GM18909 (cell line): ENCODE data around the gene SRGAP2C.
"Not testable (repeated sequence)": the region's sequence is repeated elsewhere in the genome, so short reads cannot be mapped to it uniquely, and the experiment has no call there.

Source experiments
- ATAC-seq: cut with Tn5 transposase; IDR thresholded peaks from one replicate; pipeline ENCODE4 v1.9.1; 2021; ENCODE audit warnings: mild to moderate bottlenecking; ENCODE audit not compliant: unreplicated experiment, poor library complexity

Gene SRGAP2C

DNA sequence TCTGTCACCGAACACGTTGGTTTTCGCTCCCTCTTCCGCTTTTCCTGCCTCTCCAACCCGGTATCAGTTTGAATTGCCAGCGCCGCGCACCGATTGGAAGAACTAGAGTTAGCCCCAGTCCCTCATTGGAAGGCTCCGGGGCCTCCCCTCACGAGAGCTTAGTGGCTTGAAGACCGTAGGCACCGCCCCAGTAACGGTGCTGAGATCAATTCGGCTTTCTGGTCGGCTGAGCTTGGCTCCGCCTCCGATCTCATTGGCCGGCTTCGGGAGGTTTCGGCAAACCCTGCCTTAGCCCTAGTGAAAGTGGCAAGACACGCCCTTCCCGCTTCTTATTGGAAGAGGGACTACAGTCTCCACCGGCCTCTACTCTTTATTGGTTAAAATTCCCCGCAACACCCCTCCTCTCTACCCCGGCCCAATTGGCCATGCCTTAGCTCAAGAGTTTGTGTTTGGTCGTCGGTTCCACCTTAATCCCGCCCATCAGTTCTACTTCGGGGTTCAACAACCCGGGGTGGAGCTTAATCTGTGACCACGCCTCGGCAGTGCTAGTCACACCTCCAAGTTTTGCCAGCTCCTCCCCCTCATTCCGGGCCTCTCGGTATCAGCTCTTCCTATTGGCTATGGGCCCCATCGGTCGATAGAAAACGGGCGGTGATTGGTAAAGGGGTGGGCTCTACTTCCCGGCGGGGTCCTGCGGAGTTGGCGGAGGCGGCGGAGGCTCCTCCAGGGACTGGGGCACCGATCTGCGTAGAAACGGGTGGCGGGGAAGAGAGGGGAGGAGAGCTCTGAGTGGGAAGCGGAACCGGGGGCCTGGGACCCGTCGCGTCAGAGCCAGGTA is at the start of gene SRGAP2C, which contains the start of gene FAM72B:
Gene SRGAP2C, plus strand, starts transcription at position 686 of the 838 bp plus-strand sequence. CDS start 2,472 bp downstream, outside the sequence.
Gene FAM72B, minus strand, starts transcription at position 51 of the 838 bp plus-strand sequence. CDS start 851 bp downstream, outside the sequence.
- ATAC-seq, result peak; percentile 83

- ATAC-seq, result not testable (repeated sequence)
Observed at GRCh38 chr1:121140393-121140792, 44.4 kb upstream of the SRGAP2C start.

DNA sequence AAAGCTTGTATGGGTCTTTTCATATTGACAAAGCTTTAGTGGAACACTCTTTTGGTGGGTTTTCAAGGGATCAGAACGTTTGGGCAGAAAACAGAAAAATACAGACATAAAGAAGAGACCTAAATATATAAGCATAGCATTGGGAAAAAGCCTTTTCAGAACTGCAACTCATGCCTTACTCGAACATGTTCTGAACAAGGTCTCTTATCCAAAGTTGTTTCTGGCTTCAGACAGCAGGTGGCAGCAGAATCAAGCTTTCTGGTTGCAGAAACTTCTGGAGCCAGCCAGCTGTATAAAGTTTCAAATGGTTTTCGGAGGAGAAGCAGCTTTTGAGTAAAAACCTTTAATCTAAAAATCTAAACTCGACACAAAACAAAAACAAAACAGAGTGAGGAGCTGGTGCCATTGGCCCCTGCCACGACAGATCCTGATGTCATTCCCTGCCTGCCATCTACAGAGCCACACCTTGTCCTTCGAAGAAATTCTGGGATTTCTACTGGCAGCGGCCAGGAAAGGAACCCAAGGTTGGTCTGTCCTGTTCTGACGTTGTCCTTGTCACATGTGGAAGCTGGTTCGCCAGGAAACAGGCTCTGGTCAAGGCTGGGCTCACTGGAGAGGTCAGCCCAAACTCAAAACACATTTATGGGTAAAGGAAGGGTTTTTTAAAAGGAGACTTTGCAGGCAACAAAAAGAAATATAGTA is 36.1 kb upstream of the SRGAP2C start:
- ATAC-seq, result not testable (repeated sequence)

DNA sequence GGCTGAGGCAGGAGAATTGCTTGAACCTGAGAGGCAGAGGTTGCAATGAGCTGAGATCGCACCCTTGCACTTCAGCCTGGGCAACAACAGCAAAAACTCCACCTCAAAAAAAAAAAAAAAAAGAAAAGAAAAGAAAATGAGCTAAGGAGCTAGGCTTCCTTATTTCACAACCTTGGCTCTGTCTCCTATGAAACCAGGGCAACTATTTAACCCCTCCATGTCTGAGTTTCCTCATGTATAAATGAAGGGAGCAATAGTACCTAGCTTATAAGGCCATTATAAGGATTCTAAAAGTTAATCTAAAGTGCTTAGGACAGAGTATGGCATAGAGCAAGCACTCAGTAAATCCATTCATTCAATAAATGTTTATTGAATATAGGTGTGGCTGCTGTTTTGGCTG is 33.5 kb upstream of the SRGAP2C start:
- not testable (repeated sequence) for ATAC-seq

- not testable (repeated sequence) for ATAC-seq
Observed at GRCh38 chr1:121152788-121153187, 32.0 kb upstream of the SRGAP2C start.

GRCh38 chr1:121154811-121155210 is 30.0 kb upstream of the SRGAP2C start:
- not testable (repeated sequence) for ATAC-seq

- not testable (repeated sequence) for ATAC-seq
Observed at GRCh38 chr1:121155671-121156358, 29.0 kb upstream of the SRGAP2C start.

DNA sequence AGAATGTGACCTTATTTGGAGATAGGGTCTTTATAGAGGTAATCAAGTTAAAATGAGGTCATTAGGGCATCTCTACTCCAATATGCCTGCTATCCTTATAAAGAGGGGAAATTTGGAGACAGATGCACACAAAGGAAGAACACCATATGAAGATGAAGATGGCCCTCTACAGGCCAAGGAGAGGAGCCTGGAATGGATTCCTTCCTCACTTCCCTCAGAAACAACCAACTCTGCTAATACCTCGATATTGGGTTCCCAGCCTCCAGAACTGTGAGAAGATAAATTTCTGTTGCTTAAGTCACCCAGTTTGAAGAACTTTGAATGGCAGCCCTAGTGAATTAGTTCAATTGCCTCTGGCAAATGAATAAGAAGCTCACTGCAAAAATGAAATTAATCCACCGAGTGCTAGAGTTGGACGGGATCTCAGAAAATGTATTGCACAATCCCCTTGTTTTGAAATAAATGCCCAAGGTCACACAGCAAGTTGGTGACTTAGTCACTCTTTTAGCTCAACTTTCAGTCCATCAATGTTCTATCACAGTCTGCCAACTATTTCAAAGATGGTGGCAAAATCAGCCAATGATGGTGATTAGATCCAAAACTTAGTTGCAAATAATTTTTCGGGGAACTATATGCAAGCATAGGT is 27.7 kb upstream of the SRGAP2C start:
- not testable (repeated sequence) for ATAC-seq

- ATAC-seq, result not testable (repeated sequence)
Observed at GRCh38 chr1:121157609-121158008, 27.2 kb upstream of the SRGAP2C start.

DNA sequence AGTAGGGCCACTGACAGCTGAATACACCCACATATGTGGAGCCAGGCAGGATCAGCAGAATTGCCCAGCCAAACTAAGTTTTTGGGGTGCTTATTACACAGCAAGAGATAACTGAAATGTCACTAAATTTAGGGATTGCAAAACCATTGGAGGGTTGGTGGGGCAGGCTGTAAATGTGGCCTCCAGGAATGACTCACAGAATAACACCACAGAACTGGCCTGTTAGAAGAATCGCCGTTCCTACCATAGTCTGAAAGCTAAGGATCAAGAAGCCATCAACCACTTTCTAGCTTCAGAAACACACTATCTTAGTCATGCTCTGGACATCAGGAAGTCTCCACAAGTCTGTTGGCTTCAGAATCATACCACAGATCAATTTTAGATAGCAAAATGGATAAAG is 24.7 kb upstream of the SRGAP2C start:
- not testable (repeated sequence) for ATAC-seq

DNA sequence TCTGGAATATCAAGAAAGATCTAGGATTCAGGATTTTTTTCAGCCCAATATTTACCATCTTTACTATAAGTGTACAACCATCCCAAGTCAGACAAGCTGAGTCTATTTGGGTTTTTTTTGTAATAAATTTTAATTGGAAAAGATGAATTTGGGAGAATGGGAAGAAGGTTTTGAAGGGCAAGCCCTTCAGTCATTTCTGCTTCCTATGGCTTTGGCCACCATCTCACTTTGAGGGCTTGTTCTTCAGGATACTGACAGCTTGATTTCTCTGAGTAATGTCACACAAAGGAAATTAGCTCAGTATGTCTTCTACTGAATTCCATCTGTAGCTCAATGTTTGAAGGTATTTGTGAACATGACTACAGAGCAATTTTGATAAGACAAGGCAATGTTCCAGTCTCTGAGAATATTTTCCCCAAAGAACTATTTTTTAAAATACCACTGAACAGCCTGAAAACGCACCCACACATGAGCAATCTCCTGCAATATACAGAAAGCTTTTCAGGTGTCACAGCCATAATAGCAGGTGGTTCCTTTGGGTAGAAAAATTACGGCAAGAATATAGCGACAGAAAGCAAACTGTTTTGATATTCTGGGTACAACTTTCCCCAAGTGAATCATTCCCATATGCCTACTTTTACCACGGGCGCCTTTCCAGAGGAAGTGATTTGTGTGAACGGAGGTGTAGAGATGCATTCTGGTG is 23.4 kb upstream of the SRGAP2C start:
- ATAC-seq, result not testable (repeated sequence)

- not testable (repeated sequence) for ATAC-seq
Observed at GRCh38 chr1:121163850-121164757, 20.7 kb upstream of the SRGAP2C start.

GRCh38 chr1:121165296-121165695 is 19.5 kb upstream of the SRGAP2C start:
- ATAC-seq, result not testable (repeated sequence)

- not testable (repeated sequence) for ATAC-seq
Observed at GRCh38 chr1:121167225-121167738, 17.5 kb upstream of the SRGAP2C start.

- not testable (repeated sequence) for ATAC-seq
Observed at GRCh38 chr1:121168152-121168668, 16.6 kb upstream of the SRGAP2C start.

- ATAC-seq, result not testable (repeated sequence)
Observed at GRCh38 chr1:121176649-121177048, 8.1 kb upstream of the SRGAP2C start.

- not testable (repeated sequence) for ATAC-seq
Observed at GRCh38 chr1:121178197-121178596, 6.6 kb upstream of the SRGAP2C start.

- ATAC-seq, result not testable (repeated sequence)
Observed at GRCh38 chr1:121183867-121184266, 908 bp upstream of the SRGAP2C start.
